GM21423 (cell line): ENCODE data around the gene IRS1.

ENCODE experiments used
- ATAC-seq: cut with Tn5 transposase; IDR thresholded peaks from one replicate; pipeline ENCODE4 v1.9.1; 2021; ENCODE audit warnings: mild to moderate bottlenecking, moderate library complexity; ENCODE audit not compliant: unreplicated experiment

IRS1 gene

DNA sequence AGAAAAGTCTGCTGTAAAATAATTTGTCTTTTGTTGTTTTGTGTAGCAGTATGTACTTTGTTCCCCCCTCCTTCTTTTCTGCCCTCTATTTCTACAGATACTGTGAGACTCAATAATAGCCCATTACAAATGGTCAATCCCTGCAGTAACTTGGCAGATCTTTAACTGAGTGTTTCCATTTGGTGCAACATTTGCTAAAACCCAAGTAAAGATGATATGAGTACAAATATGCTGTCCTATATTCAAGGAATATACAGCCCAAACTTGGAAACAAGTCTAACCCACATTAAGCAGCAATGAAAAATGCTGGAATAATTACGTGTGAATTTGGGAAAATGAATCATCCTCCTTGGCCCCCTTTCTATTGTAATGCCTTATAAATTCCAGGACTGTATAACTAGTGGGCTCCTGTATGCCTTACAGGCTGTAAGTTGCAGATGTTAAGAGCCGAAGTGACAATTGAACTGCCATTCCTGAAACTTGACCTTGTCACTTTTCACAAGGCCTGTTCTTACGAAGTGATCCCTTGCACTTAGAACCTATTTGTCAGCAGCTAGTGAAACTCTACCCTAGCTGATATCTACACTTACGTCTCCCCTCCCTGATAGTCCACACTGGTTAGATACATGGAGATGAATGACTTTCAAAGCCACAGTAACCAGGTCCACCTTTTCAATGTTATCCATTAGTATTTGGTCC lies 104.9 kb downstream of the IRS1 start:
- no peak for ATAC-seq

DNA sequence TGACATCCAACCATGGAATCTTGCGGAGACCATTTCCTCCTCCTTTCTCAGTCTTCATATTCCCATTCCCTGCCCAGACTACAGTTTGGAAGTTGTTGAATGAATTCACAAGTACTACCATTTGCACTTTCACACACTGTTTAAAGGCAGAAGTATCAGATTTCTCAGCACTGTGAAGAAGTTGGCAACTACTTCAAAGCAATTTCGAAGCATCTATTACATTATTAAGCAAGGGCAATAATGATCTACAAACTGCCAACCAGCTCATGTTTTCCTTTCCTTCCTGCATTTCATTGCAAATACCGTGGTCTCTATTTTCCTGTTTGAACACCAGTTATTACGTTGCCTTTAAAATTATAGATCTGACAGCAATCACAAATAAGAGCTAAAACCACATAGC lies 105.5 kb downstream of the IRS1 start:
- no peak for ATAC-seq

DNA sequence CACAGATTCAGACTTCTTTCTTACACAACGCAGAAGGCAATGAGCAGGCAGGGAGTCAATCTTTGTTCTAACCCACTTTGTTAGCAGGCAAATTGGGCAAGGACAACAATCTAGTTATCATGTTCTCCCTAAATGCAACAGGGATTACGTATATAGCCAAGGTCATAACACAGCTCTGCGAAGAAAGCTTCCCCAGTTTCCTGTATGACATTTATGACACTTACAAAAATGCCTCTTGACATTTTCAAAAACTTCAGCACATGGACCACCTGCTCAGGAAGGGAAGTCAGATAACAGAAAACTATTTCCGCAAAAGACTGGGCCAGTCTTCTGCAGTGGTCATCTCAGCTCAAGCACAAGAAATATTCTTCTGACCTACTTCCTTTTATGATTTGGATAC lies 106.1 kb downstream of the IRS1 start:
- no peak for ATAC-seq

GRCh38 chr2:226692521-226693126 lies 107.0 kb downstream of the IRS1 start:
- no peak for ATAC-seq

GRCh38 chr2:226691255-226691654 lies 108.4 kb downstream of the IRS1 start:
- no peak for ATAC-seq

DNA sequence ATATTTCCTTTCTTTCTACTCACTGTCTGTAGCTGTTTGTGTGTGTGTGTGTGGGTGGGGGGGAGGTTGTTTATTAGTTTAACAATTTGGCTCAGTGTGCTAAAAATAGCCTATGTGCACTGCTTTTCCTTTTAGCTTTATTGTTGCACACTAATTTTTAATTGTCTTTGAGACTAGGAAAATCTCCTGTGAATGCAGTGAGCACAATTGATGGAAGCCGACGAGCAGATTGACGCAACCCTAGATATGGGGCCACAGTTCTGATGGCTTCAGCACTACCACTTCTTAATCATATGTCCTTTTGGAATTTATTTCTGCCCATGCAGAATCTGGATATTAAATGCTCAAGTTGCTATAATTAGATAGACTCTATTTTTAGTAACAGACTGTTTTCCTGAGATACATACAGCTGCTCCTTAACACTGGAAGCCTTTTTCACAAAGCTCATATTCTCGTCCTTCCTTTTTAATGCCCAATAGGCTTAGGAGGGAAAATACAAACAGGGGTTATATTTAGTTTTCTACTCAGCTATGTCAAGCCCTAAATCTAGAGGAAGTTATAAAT lies 109.1 kb downstream of the IRS1 start:
- ATAC-seq, result no peak

- no peak for ATAC-seq
These were observed 111.9 kb downstream of the IRS1 start for GRCh38 chr2:226687641-226688253.

DNA sequence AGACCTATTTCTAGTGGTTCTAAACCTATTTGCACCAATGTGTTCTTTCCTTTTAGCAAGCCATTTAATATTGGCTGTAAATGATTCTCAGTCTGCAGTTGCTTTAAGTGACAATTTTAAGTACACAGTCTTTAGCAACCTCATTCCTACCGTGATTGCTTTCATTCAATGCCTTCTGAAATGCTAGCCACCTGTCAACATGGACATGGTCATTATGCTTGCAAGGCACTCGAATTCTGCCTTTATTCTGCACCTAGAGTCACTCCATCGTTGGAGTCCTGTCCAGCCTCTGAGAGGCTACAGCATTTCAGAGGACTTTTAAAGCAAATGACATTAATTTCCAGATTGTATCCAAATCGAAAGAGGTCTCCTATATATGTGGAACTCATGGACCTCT lies 115.1 kb downstream of the IRS1 start:
- no peak for ATAC-seq

- no peak for ATAC-seq
These were observed 115.6 kb downstream of the IRS1 start for GRCh38 chr2:226683944-226684562.

- ATAC-seq, result no peak
These were observed 116.4 kb downstream of the IRS1 start for GRCh38 chr2:226683196-226683595.
